NOMO-1 treated with dmso at 0.1 percent for 144 hours (cell line): ENCODE data around the gene SERINC5.

Experiments
- DNase-seq: peaks from one replicate; lab custom pipeline; 2025; ENCODE audit not compliant: unreplicated experiment; lab: John Stamatoyannopoulos, UW

The SERINC5 gene

DNA sequence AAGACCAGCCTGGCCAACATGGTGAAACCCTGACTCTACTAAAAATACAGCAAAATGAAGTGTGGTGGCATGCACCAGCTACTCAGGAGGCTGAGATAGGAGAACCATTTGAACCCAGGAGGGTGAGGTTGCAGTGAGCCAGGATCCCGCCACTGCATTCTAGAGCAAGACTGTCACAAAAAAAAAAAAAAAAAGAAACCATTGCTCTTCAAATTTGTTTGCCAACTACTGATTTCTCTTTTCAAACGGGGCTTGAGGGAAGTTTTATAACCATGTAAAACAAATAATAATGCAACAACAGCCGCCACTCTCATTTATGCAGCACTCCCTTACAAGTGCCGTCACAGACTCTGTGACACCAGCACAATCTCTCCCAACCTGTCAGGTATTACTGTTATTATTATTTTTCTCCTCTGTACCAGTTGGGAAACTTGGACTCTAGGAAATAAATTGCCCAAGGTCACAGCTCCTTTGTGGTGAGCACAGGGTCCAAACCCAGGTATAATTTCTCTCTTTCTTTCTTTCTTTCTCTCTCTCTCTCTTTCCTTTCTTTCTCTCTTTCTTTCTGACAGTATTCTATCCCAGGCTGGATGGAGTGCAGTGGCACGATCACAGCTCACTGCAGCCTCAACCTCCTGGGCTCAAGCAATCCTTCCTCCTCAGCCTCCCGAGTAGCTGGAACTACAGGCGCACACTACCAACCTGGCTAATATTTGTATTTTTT is 25.4 kb downstream of the SERINC5 start:
- DNase-seq: no peak

DNA sequence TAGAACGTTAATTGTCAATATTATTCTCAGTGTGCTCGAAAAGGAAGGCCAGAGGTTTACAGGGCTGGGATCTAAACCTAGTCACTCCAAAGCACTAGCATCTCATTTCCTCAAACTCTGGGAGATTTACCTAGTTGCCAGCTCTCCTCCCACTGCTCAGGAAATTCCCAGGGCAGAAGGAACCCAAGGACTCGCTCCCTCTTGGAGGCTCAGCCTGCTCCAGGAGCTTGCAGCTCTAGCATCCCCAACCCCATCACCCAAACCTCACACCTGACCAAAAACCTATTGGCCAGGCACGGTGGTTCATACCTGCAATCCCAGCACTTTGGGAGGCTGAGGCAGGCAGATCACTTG is 26.0 kb downstream of the SERINC5 start:
- DNase-seq: no peak

DNA sequence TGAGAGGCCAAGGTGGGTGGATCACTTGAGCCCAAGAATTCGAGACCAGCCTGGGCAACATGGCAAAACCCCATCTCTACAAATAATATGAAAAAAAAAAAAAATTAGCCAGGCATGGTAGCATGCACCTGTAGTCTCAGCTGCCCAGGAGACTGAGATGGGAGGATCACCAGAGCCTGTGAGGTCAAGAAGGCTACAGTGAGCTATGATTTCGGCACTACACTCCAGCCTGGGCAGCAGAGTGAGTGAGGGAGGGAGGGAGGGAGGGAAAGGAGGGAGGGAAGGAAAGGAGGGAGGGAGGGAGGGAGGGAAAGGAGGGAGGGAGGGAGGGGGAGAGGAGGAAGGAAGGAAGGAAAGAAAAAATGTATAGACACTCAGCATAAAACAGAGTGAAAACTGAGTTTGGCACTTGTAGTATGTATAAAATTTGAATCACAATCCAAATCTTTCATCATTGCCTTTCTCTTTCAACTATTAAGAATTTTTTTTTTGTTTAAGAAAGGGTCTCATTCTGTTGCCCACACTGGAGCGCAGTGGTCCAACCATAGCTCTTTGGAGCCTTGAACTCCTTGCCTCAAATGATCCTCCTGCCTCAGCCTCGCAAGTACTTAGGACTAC is 27.8 kb downstream of the SERINC5 start:
- DNase-seq: no peak

DNA sequence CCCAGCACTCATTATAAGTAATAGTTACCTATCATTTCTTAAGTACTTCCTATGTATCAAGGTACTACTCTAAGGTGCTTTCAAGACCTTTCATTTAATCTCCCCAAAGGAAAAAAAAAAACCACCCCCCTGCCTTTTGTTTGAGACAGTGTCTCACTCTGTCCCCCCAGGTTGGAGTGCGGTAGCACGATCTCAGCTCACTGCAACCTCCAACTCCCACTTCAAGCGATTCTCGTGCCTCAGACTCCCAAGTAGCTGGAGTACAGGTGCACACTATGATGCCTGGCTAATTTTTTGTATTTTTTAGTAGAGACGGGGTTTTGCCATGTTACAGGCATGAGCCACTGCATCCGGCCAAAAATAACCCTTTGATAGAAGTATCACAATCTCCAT is 29.9 kb downstream of the SERINC5 start:
- DNase-seq: no peak

DNA sequence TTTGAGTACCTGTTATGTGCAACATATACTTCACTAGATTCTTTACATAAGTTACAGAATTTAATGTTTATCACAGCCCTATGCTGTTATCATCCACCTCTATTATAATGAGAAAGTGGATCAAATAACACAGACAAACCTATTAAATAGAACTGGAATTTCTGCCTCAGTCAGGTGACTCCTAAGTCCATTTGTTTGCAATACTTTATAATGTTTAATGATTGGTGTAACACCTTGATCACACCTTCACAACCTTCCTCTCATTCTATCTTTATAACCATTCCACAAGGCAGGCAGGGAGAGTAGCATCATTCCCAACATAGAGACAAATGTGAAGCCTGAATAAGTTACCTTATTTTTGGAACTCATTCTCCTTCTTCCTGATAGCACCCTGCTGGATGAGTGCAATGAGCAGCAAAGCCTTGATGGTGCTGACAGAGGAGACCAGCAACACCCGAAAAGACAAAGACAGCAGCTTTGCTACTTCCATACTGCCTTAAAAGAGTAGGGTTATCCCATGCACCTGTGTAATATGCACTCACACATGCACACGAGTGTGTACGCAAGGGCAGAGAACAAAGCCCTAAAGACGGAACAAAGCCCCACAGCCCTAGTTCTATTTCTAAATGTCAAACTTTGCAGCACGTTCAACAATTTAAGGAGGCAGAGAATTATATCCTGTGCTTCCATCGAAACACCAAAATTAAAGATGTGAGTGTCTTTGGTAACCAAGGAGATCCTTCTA is 30.5 kb downstream of the SERINC5 start:
- no peak for DNase-seq

DNA sequence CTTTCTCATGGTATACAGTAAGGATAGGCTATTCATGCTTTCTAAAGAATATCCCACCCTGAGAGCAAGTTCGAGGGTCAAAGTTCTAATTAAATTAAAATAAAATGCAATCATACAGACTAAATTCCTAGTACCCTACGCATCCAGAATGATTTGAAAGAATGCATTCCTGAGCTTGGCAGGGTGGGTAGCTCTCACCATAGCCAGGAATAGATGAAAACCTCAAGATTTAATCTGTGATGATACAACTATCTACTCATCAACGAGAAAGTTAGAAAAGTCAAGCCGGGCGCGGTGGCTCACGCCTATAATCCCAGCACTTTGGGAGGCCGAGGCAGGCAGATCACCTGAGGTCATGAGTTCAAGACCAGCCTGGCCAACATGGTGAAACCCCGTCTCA is 32.3 kb downstream of the SERINC5 start:
- no peak for DNase-seq

DNA sequence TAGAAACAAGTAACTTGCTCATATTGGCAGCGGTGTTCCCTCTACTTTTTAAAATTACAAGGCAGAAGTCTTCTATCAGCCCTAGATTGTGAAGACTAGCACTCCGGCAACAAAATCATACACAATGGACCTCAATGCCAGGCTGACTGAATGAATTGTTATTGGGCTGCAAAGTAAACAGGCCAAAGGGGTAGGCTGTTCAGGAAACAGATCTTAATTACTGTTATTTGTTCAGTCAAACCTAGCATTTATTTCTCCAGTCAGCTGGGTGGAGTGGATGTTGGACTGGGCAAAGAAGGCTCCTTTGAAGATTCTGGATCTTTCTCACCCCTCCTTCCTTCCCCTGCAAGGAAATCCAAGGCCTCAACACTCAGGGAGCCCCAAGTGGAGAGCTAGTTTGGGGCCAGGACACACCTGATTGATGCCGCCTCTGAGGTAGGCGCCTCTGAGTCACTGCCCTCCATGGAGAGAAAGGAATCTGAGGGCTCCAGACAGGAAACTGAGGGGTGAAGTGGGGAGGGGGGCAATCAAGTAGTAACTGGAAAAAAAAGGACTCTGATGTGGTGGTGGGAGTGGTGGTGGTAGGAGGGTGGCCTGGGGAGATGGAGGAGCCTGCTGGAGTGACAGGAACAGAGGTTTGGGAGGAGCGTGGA is 35.5 kb downstream of the SERINC5 start:
- DNase-seq: no peak

DNA sequence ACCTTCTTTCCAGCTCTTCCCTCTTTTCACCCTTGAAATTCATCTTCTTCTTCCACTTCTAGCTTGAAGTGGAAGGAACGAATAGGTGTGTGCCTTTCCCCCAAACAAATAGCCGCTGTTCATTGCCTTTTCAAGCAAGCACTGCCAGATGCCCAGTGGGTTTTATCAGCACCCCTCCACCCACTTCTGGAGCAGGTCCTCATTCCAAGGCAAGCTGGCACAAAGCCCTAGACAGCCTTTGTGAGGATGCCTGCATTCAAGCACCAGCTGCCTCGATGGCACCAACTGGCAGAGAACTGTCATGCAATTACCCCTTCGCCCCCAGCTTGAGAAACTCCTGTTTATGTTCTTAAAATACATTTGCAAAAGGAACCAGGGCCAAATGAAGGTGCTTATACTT is 36.5 kb downstream of the SERINC5 start:
- DNase-seq: no peak

DNA sequence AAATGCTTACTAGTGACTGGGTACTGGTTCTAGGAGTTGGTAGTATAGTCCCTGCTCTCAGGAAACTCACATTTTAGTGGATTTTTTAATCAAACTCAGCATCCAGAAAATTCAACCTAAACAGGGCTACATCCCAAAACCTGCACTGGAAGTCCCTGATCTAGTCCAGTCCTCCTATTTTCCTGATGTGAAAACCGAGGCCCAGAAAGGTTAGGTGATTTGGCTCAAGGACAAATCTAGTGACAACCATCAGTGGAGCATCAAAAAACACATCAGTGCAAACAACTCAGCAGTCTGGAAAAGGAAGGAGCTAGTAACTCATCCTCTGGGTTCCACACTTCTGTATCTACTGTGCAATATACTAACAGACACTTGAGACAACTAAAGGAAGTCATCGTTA is 38.2 kb downstream of the SERINC5 start:
- no peak for DNase-seq

DNA sequence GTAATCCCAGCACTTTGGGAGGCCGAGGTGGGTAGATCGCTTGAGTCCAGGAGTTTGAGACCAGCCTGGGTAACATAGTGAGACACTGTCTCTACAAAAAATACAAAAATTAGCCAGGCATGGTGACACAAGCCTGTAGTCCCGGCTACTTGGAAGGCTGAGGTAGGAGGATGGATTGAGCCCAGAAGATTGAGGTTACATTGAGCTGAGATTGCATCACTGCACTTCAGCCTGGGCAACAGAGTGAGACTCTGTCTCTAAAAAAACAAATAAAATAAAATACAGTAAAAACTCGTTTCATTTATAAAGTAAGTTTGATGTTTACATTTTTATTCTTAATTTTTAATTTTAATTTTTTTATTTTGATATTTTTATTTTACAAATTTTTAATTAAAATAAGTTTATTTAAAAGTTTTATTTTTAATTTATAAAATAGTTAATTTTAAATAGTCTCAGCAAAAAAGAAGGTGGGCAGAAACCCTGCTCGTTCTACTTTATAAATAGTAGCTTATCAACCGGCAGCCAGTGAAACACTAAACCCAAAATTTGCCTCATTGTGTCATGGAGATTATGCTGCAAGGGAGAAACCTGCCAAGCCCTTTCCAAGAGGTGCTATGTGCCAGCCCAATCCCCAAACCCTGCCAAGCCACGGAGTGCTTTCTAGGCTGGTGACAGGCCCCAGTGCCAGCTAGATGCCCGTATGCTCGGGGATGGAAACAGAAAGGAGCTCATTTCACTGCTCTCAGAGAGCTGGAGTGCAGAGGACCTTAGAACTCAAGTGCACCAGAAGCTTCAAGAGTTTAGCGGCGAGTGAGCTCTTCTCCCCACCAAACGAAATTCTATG is 38.9 kb downstream of the SERINC5 start:
- no peak for DNase-seq

DNA sequence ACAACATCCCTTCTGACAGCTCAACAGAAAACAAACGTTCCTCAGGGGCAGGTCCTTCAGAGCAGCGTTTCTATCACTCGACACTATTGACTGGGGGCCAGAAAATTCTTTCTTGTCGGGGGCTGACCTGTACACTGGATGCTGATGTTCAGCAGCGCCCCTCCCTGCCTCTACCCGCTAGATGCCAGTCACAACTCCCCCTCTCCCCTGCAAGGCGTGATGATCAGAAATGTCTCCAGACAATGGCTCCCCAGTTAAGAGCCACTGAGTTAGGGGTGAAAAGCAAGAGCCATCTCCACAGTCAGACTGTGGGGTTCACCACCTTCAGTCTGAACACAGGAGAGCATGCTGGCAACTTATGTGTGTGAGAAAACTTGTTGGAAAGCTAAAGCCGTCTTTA is 39.8 kb downstream of the SERINC5 start:
- no peak for DNase-seq

DNA sequence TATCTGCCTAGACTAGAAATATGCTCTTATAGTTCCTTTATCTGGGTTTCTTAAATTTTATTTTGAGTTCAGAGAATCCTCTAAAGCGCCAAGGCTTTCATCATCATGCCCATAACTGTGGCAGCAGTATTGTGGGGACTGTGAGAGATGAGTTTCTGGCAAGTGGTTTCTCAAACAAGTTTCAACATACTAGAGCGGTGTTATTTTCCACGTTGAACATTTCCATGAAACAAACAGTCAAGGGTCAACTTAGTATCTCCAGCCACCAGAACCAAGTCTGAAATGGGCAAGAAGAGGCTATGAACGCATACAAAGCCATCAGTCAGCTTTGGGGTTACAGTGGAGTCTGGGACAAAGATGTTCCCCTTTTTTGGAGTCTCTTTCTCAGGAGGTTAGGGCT is 40.3 kb downstream of the SERINC5 start:
- DNase-seq: no peak

DNA sequence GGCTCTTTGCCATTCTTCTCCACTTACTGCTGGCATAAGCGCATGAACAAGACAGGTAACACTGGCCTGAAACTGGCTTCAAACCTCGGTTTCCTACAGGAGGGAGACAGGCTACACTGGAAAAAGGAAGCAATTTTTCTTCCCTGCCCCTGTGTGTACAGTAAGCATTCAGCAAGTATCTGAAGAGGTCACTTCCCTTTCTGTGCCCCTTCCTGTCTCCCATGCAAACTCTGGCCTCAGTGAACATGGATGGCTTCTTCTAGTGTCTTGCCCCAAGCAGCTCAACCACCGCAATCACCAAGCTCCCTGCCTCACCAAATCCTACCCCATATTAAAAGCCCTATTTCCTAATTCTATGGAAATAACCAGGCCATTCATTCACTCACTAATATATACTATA is 42.4 kb downstream of the SERINC5 start:
- DNase-seq: peak; percentile 25

DNA sequence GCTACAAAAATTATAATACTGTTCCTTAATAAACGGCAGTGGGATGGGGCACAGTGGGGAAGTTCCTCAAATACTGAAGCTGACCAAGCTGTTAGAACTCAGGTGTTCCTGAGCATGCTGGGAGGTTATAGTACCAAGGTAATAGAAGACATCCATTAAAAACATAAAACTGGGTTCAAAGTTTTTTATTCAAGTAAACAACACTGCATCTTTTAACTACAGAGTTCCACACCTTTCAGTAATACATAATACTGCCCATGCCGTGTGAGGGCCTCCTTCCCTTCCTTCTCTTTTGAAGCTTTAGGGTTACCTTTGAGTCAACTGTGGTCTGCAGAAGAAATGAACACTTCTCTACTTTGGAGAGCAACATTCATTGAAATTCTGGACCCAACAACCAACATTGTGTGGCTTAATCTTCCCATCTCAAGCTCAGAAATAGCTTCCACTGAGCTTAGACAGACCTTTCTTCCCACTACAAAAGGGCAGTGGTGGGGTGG is 43.6 kb downstream of the SERINC5 start:
- DNase-seq: no peak

DNA sequence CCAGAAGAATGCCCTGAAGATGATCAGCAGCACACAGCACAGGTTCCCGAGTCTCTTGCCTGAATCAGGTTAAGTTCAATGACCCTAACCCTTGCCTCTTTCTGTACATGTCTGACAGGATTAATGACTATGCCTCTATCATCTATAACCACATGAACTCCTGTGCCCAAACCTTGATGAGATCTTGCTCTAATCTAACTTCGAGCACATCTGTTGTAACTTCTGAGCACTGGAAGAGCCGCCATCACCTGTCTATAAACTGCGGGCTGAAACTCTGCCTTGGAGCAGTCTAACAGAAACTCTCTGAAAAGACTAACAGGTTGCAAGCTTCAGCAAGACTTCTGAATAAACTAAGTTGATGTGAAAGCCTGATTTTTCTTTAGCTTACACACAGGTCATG is 44.5 kb downstream of the SERINC5 start:
- DNase-seq: no peak

DNA sequence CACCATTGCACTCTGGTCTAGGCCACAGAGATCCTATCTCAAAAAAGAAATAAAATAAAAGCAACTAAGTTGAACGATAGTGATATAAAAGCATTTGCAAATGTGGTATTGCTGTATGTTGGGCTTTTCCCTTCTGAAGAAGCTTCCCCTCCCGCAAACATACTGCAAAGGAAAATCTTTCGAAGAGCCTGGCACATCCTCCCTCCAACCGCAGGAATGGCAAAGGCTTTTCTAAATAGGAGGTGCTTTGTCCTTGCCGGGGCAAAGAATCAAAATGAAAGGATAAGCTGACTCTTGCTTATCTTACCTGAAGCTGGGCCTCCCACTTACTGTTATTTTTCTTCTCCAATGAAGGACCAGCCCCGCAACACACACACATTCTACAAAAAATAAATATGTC is 45.8 kb downstream of the SERINC5 start:
- no peak for DNase-seq

DNA sequence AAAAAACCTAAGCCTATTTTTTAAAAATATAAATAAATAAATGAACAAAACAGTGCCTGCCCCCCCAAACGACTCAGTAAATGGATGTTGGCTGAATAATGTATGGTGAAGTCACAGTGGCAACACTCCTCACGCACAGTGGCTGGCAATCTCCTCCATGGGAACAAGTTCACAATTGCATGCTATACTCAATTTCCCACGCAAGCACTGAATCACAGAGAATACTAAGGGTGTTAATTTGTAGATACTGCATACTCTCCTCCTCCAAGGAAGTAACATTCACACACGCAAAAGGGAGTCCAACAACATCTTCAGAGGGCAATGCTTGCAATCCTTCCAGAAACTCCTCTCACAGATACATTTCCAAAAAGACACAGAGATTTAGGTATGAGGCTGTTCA is 47.5 kb downstream of the SERINC5 start:
- DNase-seq: no peak

DNA sequence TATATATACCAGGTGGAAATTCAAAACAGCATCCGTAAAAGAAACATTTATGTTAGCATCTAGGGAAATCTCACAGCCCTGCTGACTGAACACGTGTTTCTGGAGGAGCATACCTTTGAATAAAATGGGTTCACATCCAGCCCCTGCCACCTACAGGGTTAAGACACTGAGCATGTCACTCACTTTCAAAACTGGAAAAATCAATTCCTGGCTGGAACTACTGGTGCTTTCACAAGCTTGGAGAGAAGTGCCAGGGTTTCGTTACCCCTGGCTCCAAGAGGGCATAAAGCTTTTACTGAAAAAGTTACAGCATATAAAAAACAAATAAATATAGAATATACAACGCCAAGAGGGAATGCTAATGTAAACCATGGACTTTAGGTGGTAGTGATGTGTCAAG is 48.0 kb downstream of the SERINC5 start:
- no peak for DNase-seq

DNA sequence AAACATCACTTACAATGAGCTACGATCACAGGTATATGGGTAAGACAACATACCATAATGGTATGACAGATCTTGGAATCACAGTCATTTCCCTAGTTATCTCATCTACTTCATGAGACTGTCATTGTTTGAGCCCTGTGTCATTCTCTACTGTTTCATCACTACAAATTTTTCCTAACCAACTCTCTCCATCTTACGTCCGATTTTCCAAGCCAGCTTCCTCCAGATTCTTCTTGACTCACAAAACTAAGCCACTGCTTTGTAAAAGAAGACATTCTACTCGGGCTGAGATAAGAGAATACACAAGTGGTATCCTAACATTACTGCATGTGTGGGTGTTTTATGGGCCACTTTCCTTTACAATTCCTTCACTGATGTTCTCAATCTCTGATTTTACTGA is 49.6 kb downstream of the SERINC5 start:
- DNase-seq: no peak

DNA sequence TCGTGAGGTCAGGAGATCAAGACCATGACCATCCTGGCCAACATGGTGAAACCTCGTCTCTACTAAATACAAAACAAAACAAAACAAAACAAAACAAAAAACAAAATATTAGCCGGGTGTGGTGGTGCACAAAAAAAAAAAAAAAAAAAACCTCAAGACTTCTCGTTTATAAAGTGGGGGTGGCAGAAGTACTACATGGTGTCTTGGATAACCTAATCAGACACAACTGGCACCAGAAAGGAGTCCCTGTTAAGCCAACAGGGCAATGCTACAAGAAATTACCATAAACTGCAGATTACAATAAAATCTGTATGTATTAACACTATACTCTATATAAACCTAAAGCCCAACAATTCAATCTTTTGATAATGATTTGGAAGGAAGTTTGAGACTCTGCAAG is 50.0 kb downstream of the SERINC5 start:
- no peak for DNase-seq
